K562 (cell line): Measurements from ENCODE around the gene CFAP92.

Experiments
- EP300 ChIP-seq: IDR thresholded peaks from 2 replicates; pipeline ENCODE4 v1.6.1; 2012; ENCODE audit warnings: low read length, improper control_type of control experiment
- NBN ChIP-seq: fragments of 450-650 bp; IDR thresholded peaks from 2 replicates; pipeline ENCODE4 v1.6.1; 2016; ENCODE audit warnings: low read depth, mild to moderate bottlenecking
- NFXL1 ChIP-seq: fragments of 450-650 bp; formaldehyde crosslinking; IDR thresholded peaks from 2 replicates; pipeline ENCODE4 v1.4.0; 2021; ENCODE audit warnings: mild to moderate bottlenecking
- RFX5 ChIP-seq: IDR thresholded peaks from 2 replicates; pipeline ENCODE4 v1.6.1; 2011; ENCODE audit warnings: low read depth, mild to moderate bottlenecking, improper control_type of control experiment, low read length
- ZNF785 ChIP-seq: fragments of 250-450 bp; sonication (Bioruptor Pico); IDR thresholded peaks from 2 replicates; pipeline ENCODE4 v1.4.0; 2020; ENCODE audit warnings: mild to moderate bottlenecking
- TF ChIP-seq, protein P1 (sequence below): sonication (generic); formaldehyde crosslinking; IDR thresholded peaks from 2 replicates; pipeline ENCODE4 v1.8.1; 2022; ENCODE audit warnings: missing genetic modification reagents

DNA sequence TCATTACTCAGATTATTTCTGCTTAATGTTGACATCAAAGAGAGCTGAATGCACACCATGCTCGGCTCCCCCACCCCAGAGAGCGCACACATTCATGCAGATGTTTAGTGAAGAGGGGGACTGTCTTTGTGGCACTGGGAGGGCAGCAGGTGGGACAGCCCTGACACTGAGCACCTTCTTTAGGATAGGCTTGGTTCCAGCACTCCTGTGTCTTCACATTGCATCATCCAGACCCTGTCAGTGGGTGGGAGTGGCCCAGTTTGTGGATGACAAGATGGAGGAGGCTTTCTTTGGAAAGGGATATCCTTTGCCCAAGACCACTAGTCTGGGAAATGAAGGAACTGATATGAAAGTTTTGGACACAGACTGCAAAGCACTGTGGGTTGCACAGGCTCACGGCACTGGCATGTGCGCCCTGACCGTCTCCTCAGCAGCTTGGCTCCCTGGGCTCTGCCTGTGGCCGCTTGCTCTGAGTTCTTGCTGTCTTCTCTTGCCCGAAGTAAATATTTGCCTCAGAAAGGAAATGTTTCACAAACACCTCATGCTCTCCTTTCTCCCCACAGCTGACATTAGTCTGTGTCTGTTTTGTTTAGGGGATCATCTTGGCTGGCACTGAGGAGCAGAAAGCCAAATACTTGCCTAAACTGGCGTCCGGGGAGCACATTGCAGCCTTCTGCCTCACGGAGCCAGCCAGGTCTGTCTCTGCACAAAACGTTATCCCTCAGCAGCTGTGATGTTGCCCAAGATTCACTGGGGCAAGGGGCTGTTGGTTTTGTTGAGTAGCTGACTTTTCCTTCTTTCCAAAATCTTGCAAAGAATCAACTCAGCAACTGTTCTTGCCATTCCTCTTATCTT is 97.8 kb downstream of the CFAP92 start:
- TF ChIP-seq EP300 (no peak; the same call in 1 of the 2 replicates), NFXL1 (no peak), NBN (no peak), RFX5 (no peak), ZNF785 (CRISPR knock-in tag) (no peak)
- TF ChIP-seq, protein P1, sequence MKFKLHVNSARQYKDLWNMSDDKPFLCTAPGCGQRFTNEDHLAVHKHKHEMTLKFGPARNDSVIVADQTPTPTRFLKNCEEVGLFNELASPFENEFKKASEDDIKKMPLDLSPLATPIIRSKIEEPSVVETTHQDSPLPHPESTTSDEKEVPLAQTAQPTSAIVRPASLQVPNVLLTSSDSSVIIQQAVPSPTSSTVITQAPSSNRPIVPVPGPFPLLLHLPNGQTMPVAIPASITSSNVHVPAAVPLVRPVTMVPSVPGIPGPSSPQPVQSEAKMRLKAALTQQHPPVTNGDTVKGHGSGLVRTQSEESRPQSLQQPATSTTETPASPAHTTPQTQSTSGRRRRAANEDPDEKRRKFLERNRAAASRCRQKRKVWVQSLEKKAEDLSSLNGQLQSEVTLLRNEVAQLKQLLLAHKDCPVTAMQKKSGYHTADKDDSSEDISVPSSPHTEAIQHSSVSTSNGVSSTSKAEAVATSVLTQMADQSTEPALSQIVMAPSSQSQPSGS (CRISPR knock-in tag) = no peak
